Mesothelial cell of epicardium (in vitro differentiated cells): ENCODE measurements around the gene GNAO1. TPM values are rescaled to one million over a fixed set of nuclear protein-coding genes. Genes with fewer than 3 reads are reported as not detected.
A peak's percentile ranks its signal among the peaks of the same experiment; 100 is the strongest.

ENCODE experiments used
- DNase-seq, 2 experiments: peaks; one replicate each; pipeline ENCODE4 v3.0.0; 2021; ENCODE audit warnings: low spot score in 2 of 2; ENCODE audit not compliant: unreplicated experiment in 2 of 2
- H3K27ac Mint-ChIP-seq: 2 replicates; pipeline ENCODE4 v1.8.0; 2021; ENCODE audit warnings: mixed read lengths
- H3K27me3 Mint-ChIP-seq: 2 replicates; pipeline ENCODE4 v1.8.0; 2021; ENCODE audit warnings: low read depth, mixed read lengths
- H3K36me3 Mint-ChIP-seq: 2 replicates; pipeline ENCODE4 v1.8.0; 2021; ENCODE audit warnings: mixed read lengths
- H3K4me1 Mint-ChIP-seq: 2 replicates; pipeline ENCODE4 v1.8.0; 2021; ENCODE audit warnings: mixed read lengths
- H3K4me3 Mint-ChIP-seq: 2 replicates; pipeline ENCODE4 v1.8.0; 2021; ENCODE audit warnings: mild to moderate bottlenecking, moderate library complexity, mixed read lengths
- H3K9me3 Mint-ChIP-seq: 2 replicates; pipeline ENCODE4 v1.8.0; 2021; ENCODE audit warnings: mixed read lengths
- total RNA-seq: library from RNA; stranded (reverse); gene quantifications from 3 replicates; pipeline ENCODE4 v1.2.1, GENCODE V29; 2021
- TF ChIP-seq, protein P1 (sequence below): fragments of 200-600 bp; sonication (generic); IDR thresholded peaks from one replicate; pipeline ENCODE4 v1.5.0; 2021; ENCODE audit warnings: antibody characterized with exemption; ENCODE audit not compliant: unreplicated experiment

The GNAO1 gene
- 2.2 to 3.3 TPM (median 2.8 TPM) in 3 replicates for total RNA-seq

DNA sequence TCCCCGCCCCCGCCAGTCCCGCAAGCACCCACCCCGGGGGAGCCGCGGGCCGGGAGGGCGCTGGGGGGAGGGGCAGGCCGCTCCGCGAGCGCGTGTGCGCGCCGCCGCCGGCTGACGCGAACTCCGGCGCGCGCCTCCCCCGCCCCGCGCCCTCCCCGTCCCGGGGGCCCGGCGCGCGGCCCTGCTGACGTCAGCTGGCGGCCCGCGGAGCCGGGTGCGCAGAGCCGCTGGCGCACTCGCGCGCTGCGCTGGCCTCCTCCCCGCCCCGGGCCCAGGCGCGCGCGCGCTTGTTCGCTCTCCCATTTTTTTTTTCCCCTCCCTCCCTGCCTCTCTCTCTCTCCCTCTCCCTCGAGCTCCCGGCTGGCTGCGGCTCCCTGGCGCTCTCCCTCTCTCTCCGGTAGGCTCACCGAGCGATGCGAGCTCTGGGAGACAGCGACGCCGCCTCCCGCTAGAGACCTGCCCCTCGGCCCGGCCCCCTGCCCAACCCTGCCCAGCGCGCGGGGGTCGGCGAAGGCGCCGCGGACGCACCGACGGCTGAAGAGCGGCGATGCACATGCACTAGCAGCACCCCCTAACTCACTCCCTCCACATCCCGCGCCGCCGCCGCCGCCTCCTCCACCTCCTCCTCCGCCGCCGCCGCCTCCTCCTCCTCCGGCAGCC, at the start of gene GNAO1:
GNAO1 (plus strand) TSS at position 334 of the 660 bp plus-strand sequence. CDS start 747 bp downstream, outside the sequence.
- TF ChIP-seq, protein P1, sequence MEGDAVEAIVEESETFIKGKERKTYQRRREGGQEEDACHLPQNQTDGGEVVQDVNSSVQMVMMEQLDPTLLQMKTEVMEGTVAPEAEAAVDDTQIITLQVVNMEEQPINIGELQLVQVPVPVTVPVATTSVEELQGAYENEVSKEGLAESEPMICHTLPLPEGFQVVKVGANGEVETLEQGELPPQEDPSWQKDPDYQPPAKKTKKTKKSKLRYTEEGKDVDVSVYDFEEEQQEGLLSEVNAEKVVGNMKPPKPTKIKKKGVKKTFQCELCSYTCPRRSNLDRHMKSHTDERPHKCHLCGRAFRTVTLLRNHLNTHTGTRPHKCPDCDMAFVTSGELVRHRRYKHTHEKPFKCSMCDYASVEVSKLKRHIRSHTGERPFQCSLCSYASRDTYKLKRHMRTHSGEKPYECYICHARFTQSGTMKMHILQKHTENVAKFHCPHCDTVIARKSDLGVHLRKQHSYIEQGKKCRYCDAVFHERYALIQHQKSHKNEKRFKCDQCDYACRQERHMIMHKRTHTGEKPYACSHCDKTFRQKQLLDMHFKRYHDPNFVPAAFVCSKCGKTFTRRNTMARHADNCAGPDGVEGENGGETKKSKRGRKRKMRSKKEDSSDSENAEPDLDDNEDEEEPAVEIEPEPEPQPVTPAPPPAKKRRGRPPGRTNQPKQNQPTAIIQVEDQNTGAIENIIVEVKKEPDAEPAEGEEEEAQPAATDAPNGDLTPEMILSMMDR = no peak
- peak; percentile 54 to 72 for DNase-seq
- peaks cover 82% of the 10 kb centered on the region for H3K27me3 Mint-ChIP-seq
- H3K4me1 Mint-ChIP-seq = peaks cover 7% of the 10 kb centered on the region
- no peaks in the 10 kb centered on the region for H3K36me3 Mint-ChIP-seq
- H3K4me3 Mint-ChIP-seq = peak within 1 kb of the TSS; percentile 68
- H3K27ac Mint-ChIP-seq = no peak within 1 kb of the TSS
- H3K9me3 Mint-ChIP-seq = no peaks in the 10 kb centered on the region

DNA sequence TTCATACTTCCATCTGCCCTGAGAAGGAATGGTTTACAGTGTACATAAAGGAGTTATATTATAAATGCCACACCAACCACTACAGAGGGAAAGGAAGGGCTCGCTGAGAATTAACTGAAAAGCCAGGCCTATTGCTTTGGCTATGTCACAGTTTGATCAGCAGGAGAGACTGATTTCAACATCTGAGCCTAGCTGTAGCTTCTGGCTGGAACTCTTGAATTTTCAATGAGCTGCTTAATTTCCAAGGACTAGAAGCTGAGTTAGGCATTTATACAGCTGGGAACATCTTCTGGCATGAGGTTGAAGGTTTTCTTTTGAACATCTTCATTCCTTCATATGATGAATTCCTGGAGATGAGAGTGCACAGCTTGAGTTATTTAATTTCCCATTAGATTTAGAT, 47.6 kb upstream of the GNAO1 start:
- H3K27ac Mint-ChIP-seq = no peak overlapping the region
- no peaks in the 10 kb centered on the region for H3K36me3 Mint-ChIP-seq
- no peaks in the 10 kb centered on the region for H3K4me1 Mint-ChIP-seq
- TF ChIP-seq, protein P1 = no peak
- peaks cover 7% of the 10 kb centered on the region for H3K9me3 Mint-ChIP-seq
- peaks cover 1% of the 10 kb centered on the region for H3K27me3 Mint-ChIP-seq
- DNase-seq = no peak
- H3K4me3 Mint-ChIP-seq = no peak overlapping the region

DNA sequence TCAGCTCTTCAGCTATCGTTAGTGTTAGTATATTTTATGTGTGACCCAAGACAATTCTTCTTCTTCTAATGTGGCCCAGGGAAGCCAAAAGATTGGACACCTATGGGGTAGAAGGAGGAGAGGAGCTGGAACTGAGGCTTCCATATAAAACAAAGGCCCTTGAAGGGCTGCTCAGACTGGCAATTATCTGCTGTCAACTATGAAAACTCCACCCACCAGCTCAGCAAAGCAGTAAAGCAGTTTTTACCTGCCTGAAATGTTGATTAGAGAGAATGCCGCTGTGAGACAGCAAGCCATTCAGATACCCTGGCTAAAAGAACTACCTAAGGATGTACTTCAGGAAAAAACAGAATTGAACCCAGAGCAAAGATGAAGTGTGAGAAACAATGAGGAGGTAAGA, 45.9 kb upstream of the GNAO1 start:
- DNase-seq = no peak
- peaks cover 2% of the 10 kb centered on the region for H3K4me1 Mint-ChIP-seq
- no peak overlapping the region for H3K4me3 Mint-ChIP-seq
- TF ChIP-seq, protein P1 = no peak
- no peaks in the 10 kb centered on the region for H3K36me3 Mint-ChIP-seq
- H3K27me3 Mint-ChIP-seq = peaks cover 1% of the 10 kb centered on the region
- no peak overlapping the region for H3K27ac Mint-ChIP-seq
- peaks cover 4% of the 10 kb centered on the region for H3K9me3 Mint-ChIP-seq

DNA sequence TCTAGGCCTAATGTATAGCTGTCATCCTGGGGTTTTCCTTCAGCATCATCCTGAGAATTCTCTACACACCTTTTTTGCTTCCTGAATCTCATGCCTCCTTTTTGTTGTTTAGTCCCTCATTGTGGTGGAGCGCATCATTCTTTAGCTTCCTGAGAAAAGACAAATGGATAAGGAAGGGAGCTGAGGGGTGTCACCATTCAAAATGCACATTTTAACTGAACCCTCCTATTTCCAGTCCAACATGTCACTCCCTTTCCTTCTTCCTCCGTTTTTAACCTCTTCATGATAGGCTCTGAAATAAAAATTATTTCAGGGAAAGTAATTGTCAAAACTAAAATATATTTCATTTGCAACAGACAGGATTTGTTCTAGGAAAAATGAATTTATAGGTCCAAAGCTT, 39.7 kb upstream of the GNAO1 start:
- H3K27me3 Mint-ChIP-seq = peaks cover 14% of the 10 kb centered on the region
- H3K4me3 Mint-ChIP-seq = no peak overlapping the region
- H3K36me3 Mint-ChIP-seq = no peaks in the 10 kb centered on the region
- no peak for DNase-seq
- TF ChIP-seq, protein P1 = no peak
- peaks cover 5% of the 10 kb centered on the region for H3K9me3 Mint-ChIP-seq
- peaks cover 2% of the 10 kb centered on the region for H3K4me1 Mint-ChIP-seq
- no peak overlapping the region for H3K27ac Mint-ChIP-seq

DNA sequence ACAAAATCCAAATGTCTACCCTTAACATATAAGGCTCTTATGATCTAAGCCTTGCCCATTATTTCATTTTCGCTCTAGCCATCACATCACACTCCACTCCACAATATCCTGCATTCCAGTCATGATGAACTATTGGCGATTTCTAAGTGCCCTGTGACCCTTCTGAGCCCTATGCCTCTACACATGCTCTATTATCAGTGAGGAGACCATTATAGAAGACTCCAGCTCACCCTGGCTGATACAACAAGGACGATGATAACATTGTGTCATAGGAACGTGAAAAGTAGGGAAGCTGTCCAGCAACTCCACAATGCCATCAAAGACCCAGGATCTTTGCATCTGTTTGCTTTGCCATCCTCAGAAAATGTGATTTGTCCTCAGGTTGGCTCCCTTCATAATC, 29.6 kb upstream of the GNAO1 start:
- Mint-ChIP-seq H3K9me3 (no peaks in the 10 kb centered on the region), H3K27me3 (peaks cover 3% of the 10 kb centered on the region), H3K36me3 (no peaks in the 10 kb centered on the region), H3K4me1 (peaks cover 2% of the 10 kb centered on the region), H3K27ac (no peak overlapping the region), H3K4me3 (no peak overlapping the region)
- no peak for DNase-seq
- TF ChIP-seq, protein P1 = no peak
